HEK293 (cell line): ENCODE data around the gene CR2.

Experiments
- CTCF ChIA-PET: fragments of 350-600 bp; formaldehyde crosslinking; extraction: SDS; loops from one replicate; lab custom pipeline; 2021; ENCODE audit warnings: antibody characterized with exemption; lab: Yijun Ruan, JAX
- POLR2A ChIA-PET: fragments of 300-600 bp; formaldehyde crosslinking; extraction: SDS; loops from one replicate; lab custom pipeline; 2020; ENCODE audit warnings: antibody characterized with exemption, inconsistent platforms; lab: Yijun Ruan, JAX
- H3K27ac ChIP-seq: fragments of 200-500 bp; sonication (Bioruptor generic); 2 replicates; pipeline ENCODE4 v1.5.1; 2014; ENCODE audit warnings: low read depth, low read length, control low read depth, inconsistent platforms; ENCODE audit errors: extremely low read depth
- H3K36me3 ChIP-seq, 2 experiments: fragments of 200-500 bp in 1 of 2; sonication (Bioruptor generic) in 1 of 2; 1 replicate in 1 of 2; 2 replicates in 1 of 2; pipeline ENCODE4 v1.5.1; 2014 to 2017; ENCODE audit warnings: inconsistent platforms in 2 of 2, low read length in 2 of 2; ENCODE audit not compliant: control insufficient read depth in 2 of 2, insufficient read depth in 1 of 2
- H3K4me1 ChIP-seq: fragments of 200-500 bp; sonication (Bioruptor generic); 2 replicates; pipeline ENCODE4 v1.5.1; 2014; ENCODE audit warnings: mild to moderate bottlenecking, low read length, inconsistent platforms; ENCODE audit not compliant: control insufficient read depth, insufficient read depth
- H3K4me3 ChIP-seq: 2 replicates; pipeline ENCODE4 v1.5.1; 2011; ENCODE audit warnings: low read depth, mild to moderate bottlenecking, control low read depth, low read length, moderate library complexity
- H3K9me3 ChIP-seq: fragments of 200-500 bp; sonication (Bioruptor generic); 2 replicates; pipeline ENCODE4 v1.5.1; 2014; ENCODE audit warnings: low read depth, low read length, inconsistent platforms; ENCODE audit not compliant: control insufficient read depth, insufficient read depth
- BCL11B ChIP-seq: fragments of 450-650 bp; formaldehyde crosslinking; IDR thresholded peaks from 2 replicates; pipeline ENCODE4 v1.5.1; 2016; ENCODE audit warnings: low read depth, missing biosample characterization, missing genetic modification characterization
- ELK4 ChIP-seq: IDR thresholded peaks from 2 replicates; pipeline ENCODE4 v1.6.1; 2011; ENCODE audit warnings: mild to moderate bottlenecking, low read depth, low read length, borderline replicate concordance
- GLIS1 ChIP-seq: fragments of 450-650 bp; formaldehyde crosslinking; IDR thresholded peaks from 2 replicates; pipeline ENCODE4 v1.5.1; 2016; ENCODE audit warnings: missing biosample characterization, missing genetic modification characterization
- GLIS2 ChIP-seq: fragments of 450-650 bp; formaldehyde crosslinking; IDR thresholded peaks from 2 replicates; pipeline ENCODE4 v1.5.1; 2016; ENCODE audit warnings: missing biosample characterization, missing genetic modification characterization
- HOXD13 ChIP-seq: sonication (generic); formaldehyde crosslinking; IDR thresholded peaks from 2 replicates; pipeline ENCODE4 v1.8.0; 2022; ENCODE audit warnings: missing genetic modification reagents, borderline replicate concordance
- KLF16 ChIP-seq: fragments of 450-650 bp; formaldehyde crosslinking; IDR thresholded peaks from 2 replicates; pipeline ENCODE4 v1.5.1; 2017; ENCODE audit warnings: missing biosample characterization, missing genetic modification characterization
- MZF1 ChIP-seq: fragments of 450-650 bp; formaldehyde crosslinking; IDR thresholded peaks from 2 replicates; pipeline ENCODE4 v1.5.1; 2017; ENCODE audit warnings: missing biosample characterization, missing genetic modification characterization, borderline replicate concordance
- OSR2 ChIP-seq: fragments of 450-650 bp; formaldehyde crosslinking; IDR thresholded peaks from 2 replicates; pipeline ENCODE4 v1.5.1; 2016; ENCODE audit warnings: missing biosample characterization, missing genetic modification characterization
- ZBTB1 ChIP-seq: fragments of 450-650 bp; formaldehyde crosslinking; IDR thresholded peaks from 2 replicates; pipeline ENCODE4 v1.5.1; 2016; ENCODE audit warnings: missing biosample characterization, missing genetic modification characterization
- ZBTB7A ChIP-seq: fragments of 450-650 bp; formaldehyde crosslinking; IDR thresholded peaks from 2 replicates; pipeline ENCODE4 v1.5.1; 2016; ENCODE audit warnings: low read depth, missing biosample characterization, missing genetic modification characterization
- ZNF114 ChIP-seq: fragments of 450-650 bp; formaldehyde crosslinking; IDR thresholded peaks from 2 replicates; pipeline ENCODE4 v1.5.0; 2017; ENCODE audit warnings: missing biosample characterization, missing genetic modification characterization
- ZNF174 ChIP-seq: fragments of 450-650 bp; formaldehyde crosslinking; IDR thresholded peaks from 2 replicates; pipeline ENCODE4 v1.5.0; 2017; ENCODE audit warnings: missing biosample characterization, mild to moderate bottlenecking, missing genetic modification characterization
- ZNF19 ChIP-seq: fragments of 450-650 bp; formaldehyde crosslinking; IDR thresholded peaks from 2 replicates; pipeline ENCODE4; 2016; ENCODE audit warnings: missing biosample characterization, missing genetic modification characterization, low read depth
- ZNF214 ChIP-seq: fragments of 450-650 bp; formaldehyde crosslinking; IDR thresholded peaks from 2 replicates; pipeline ENCODE4 v1.5.1; 2017; ENCODE audit warnings: missing biosample characterization, mild to moderate bottlenecking, missing genetic modification characterization, borderline replicate concordance
- ZNF350 ChIP-seq: fragments of 450-650 bp; formaldehyde crosslinking; IDR thresholded peaks from 2 replicates; pipeline ENCODE4 v1.5.0; 2017; ENCODE audit warnings: missing biosample characterization, mild to moderate bottlenecking, missing genetic modification characterization
- ZNF354C ChIP-seq: fragments of 450-650 bp; formaldehyde crosslinking; IDR thresholded peaks from 2 replicates; pipeline ENCODE4 v1.5.1; 2016; ENCODE audit warnings: missing biosample characterization, missing genetic modification characterization, low read depth, borderline replicate concordance
- ZNF394 ChIP-seq: fragments of 450-650 bp; formaldehyde crosslinking; IDR thresholded peaks from 2 replicates; pipeline ENCODE4 v1.5.1; 2016; ENCODE audit warnings: missing biosample characterization, missing genetic modification characterization, mild to moderate bottlenecking, moderate library complexity, borderline replicate concordance
- ZNF521 ChIP-seq: fragments of 450-650 bp; formaldehyde crosslinking; IDR thresholded peaks from 2 replicates; pipeline ENCODE4 v1.5.1; 2017; ENCODE audit warnings: missing biosample characterization, mild to moderate bottlenecking, missing genetic modification characterization
- ZNF624 ChIP-seq: fragments of 450-650 bp; formaldehyde crosslinking; IDR thresholded peaks from 2 replicates; pipeline ENCODE4 v1.5.1; 2017; ENCODE audit warnings: missing biosample characterization, missing genetic modification characterization
- ZNF747 ChIP-seq: fragments of 450-650 bp; formaldehyde crosslinking; IDR thresholded peaks from 2 replicates; pipeline ENCODE4 v1.5.1; 2016; ENCODE audit warnings: missing biosample characterization, missing genetic modification characterization
- ZNF76 ChIP-seq: fragments of 450-650 bp; formaldehyde crosslinking; IDR thresholded peaks from 2 replicates; pipeline ENCODE4; 2016; ENCODE audit warnings: low read depth, missing biosample characterization, missing genetic modification characterization, borderline replicate concordance
- ZNF792 ChIP-seq: fragments of 450-650 bp; formaldehyde crosslinking; IDR thresholded peaks from 2 replicates; pipeline ENCODE4 v1.5.1; 2016; ENCODE audit warnings: missing biosample characterization, missing genetic modification characterization
- TF ChIP-seq, protein P1 (sequence below): fragments of 450-650 bp; formaldehyde crosslinking; IDR thresholded peaks from 2 replicates; pipeline ENCODE4 v1.5.1; 2016; ENCODE audit warnings: missing biosample characterization, missing genetic modification characterization
- TF ChIP-seq, protein P2 (sequence below): fragments of 450-650 bp; formaldehyde crosslinking; IDR thresholded peaks from 2 replicates; pipeline ENCODE4 v1.5.1; 2017; ENCODE audit warnings: missing biosample characterization, missing genetic modification characterization
- TF ChIP-seq, protein P3 (sequence below): fragments of 450-650 bp; formaldehyde crosslinking; IDR thresholded peaks from 2 replicates; pipeline ENCODE4 v1.5.1; 2016; ENCODE audit warnings: missing biosample characterization, missing genetic modification characterization

CR2 gene

DNA sequence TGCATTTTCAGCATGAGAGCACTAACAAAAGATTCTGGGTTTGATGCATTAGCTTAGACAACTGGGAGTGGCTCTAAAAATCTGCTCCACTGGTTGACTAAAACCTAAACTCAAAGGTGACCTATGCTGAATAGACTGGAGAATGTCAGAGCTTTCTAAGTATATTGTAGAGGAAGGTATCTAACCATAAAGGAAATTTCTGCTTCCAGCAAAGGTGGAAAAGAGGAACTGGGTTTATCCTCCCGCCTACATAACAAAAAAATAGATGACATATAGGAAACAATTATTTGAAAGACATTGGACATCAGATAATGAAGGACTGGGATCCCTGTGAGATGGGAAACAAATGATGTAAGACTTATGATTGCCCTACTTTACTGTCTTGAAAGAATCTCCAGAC is 35.8 kb upstream of the CR2 start:
- Histone ChIP-seq H3K9me3 (no peaks in the 10 kb centered on the region), H3K27ac (no peak overlapping the region), H3K36me3 (no peaks in the 10 kb centered on the region), H3K4me3 (no peak overlapping the region), H3K4me1 (no peaks in the 10 kb centered on the region)
- CTCF ChIA-PET: interaction anchor here (1.5 to 1.7 kb wide), 2 partner anchors 13 to 368 kb away, joined by 3 to 4 read pairs; no protein-coding TSS in a partner anchor
- POLR2A ChIA-PET: no interaction called here
- TF ChIP-seq ZNF350 (no peak), ZNF214 (tag by site-specific recombination) (no peak), ZNF747 (no peak), BCL11B (tag by site-specific recombination) (no peak), OSR2 (tag by site-specific recombination) (no peak), KLF16 (tag by site-specific recombination) (no peak), ZNF394 (no peak), ZNF174 (tag by site-specific recombination) (no peak), ZNF19 (tag by site-specific recombination) (no peak), ZNF792 (no peak), ZBTB7A (tag by site-specific recombination) (no peak), ZNF521 (no peak), ZBTB1 (no peak), GLIS2 (no peak)
- TF ChIP-seq, protein P1, sequence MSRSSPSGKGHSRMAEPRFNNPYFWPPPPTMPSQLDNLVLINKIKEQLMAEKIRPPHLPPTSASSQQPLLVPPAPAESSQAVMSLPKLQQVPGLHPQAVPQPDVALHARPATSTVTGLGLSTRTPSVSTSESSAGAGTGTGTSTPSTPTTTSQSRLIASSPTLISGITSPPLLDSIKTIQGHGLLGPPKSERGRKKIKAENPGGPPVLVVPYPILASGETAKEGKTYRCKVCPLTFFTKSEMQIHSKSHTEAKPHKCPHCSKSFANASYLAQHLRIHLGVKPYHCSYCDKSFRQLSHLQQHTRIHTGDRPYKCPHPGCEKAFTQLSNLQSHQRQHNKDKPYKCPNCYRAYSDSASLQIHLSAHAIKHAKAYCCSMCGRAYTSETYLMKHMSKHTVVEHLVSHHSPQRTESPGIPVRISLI (tag by site-specific recombination): no peak
- TF ChIP-seq, protein P2, sequence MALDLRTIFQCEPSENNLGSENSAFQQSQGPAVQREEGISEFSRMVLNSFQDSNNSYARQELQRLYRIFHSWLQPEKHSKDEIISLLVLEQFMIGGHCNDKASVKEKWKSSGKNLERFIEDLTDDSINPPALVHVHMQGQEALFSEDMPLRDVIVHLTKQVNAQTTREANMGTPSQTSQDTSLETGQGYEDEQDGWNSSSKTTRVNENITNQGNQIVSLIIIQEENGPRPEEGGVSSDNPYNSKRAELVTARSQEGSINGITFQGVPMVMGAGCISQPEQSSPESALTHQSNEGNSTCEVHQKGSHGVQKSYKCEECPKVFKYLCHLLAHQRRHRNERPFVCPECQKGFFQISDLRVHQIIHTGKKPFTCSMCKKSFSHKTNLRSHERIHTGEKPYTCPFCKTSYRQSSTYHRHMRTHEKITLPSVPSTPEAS (tag by site-specific recombination): no peak
- TF ChIP-seq, all 188 proteins: peak for 0

GRCh38 chr1:207420109-207420508 is 34.0 kb upstream of the CR2 start:
- H3K27ac ChIP-seq: no peak overlapping the region
- no peaks in the 10 kb centered on the region for H3K36me3 ChIP-seq
- CTCF ChIA-PET: interaction anchor here (0.7 kb wide), 1 partner anchor 220 kb away, joined by 3 read pairs; no protein-coding TSS in a partner anchor
- no peaks in the 10 kb centered on the region for H3K4me1 ChIP-seq
- TF ChIP-seq GLIS1 (no peak), HOXD13 (CRISPR knock-in tag) (no peak)
- no peaks in the 10 kb centered on the region for H3K9me3 ChIP-seq
- POLR2A ChIA-PET: no interaction called here
- H3K4me3 ChIP-seq: no peak overlapping the region

DNA sequence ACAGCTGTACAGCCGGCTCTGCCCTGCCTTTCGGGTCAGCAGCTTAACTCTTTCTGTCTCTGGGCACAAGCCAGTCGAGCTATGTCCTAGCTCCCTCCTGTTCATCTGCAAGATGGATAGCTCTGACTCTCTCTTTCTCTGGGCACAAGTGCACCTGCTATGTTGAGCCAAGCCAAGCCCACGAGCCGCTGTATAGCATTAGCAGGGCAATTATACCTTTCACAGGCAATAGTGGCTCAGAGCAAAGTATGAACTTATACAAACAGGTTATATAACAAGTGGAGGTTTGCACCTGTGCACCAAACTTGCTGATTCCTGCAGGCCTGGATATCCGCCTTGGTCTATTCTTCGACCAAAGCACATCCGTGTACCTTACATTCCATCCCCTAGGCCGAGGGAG is 33.0 kb upstream of the CR2 start:
- H3K4me1 ChIP-seq: no peaks in the 10 kb centered on the region
- ChIA-PET CTCF (no interaction called here), POLR2A (no interaction called here)
- no peaks in the 10 kb centered on the region for H3K36me3 ChIP-seq
- H3K4me3 ChIP-seq: no peak overlapping the region
- H3K9me3 ChIP-seq: no peaks in the 10 kb centered on the region
- H3K27ac ChIP-seq: no peak overlapping the region
- TF ChIP-seq MZF1 (tag by site-specific recombination): no peak
- TF ChIP-seq ZNF624: no peak
- TF ChIP-seq ELK4: no peak
- TF ChIP-seq ZNF354C (tag by site-specific recombination): no peak
- TF ChIP-seq, protein P2 (tag by site-specific recombination): no peak
- no peak for TF ChIP-seq ZNF76 (tag by site-specific recombination)
- TF ChIP-seq, protein P3, sequence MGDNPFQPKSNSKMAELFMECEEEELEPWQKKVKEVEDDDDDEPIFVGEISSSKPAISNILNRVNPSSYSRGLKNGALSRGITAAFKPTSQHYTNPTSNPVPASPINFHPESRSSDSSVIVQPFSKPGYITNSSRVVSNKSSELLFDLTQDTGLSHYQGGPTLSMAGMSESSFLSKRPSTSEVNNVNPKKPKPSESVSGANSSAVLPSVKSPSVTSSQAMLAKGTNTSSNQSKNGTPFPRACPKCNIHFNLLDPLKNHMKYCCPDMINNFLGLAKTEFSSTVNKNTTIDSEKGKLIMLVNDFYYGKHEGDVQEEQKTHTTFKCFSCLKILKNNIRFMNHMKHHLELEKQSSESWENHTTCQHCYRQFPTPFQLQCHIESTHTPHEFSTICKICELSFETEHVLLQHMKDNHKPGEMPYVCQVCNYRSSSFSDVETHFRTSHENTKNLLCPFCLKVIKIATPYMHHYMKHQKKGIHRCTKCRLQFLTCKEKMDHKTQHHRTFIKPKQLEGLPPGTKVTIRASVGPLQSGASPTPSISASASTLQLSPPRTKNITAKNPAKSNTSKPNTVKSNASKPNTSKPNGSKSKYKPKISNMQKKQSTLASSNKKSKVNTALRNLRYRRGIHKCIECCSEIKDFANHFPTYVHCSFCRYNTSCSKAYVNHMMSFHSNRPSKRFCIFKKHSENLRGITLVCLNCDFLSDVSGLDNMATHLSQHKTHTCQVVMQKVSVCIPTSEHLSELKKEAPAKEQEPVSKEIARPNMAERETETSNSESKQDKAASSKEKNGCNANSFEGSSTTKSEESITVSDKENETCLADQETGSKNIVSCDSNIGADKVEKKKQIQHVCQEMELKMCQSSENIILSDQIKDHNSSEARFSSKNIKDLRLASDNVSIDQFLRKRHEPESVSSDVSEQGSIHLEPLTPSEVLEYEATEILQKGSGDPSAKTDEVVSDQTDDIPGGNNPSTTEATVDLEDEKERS (tag by site-specific recombination): no peak
- no peak for TF ChIP-seq ZNF114 (tag by site-specific recombination)
